NCI-H187 treated with DMSO at 0.1 percent for 48 hours (cell line): ENCODE results near the gene FAM98C.

Source experiments
- DNase-seq: peaks from one replicate; lab custom pipeline; 2025; lab: John Stamatoyannopoulos, UW

The FAM98C gene

GRCh38 chr19:38457202-38457601 is 54.3 kb downstream of the FAM98C start:
- no peak for DNase-seq

GRCh38 chr19:38457690-38458405 is 55.0 kb downstream of the FAM98C start:
- no peak for DNase-seq
